KG1 (cell line): ENCODE data around the gene CCDC33.
A peak's percentile ranks its signal among the peaks of the same experiment; 100 is the strongest.

ENCODE experiments used
- DNase-seq: peaks from one replicate; lab custom pipeline; 2025; lab: John Stamatoyannopoulos, UW

The CCDC33 gene

GRCh38 chr15:74364936-74365597 is 128.9 kb downstream of the CCDC33 start:
- no peak for DNase-seq

GRCh38 chr15:74365598-74366445 is 129.7 kb downstream of the CCDC33 start:
- no peak for DNase-seq

GRCh38 chr15:74367296-74367854 is 131.2 kb downstream of the CCDC33 start, which contains the start of gene CYP11A1:
Gene CYP11A1 (minus strand): TSS chr15:74367646. CDS start chr15:74367585, 61 bp downstream.
- no peak for DNase-seq

- DNase-seq = no peak
These were observed 132.0 kb downstream of the CCDC33 start for GRCh38 chr15:74368121-74368520.

- DNase-seq = no peak
These were observed 133.1 kb downstream of the CCDC33 start for GRCh38 chr15:74369084-74369745.

GRCh38 chr15:74369756-74370155 is 133.6 kb downstream of the CCDC33 start:
- DNase-seq = no peak

- DNase-seq = no peak
These were observed 134.3 kb downstream of the CCDC33 start for GRCh38 chr15:74370471-74370870.

- no peak for DNase-seq
These were observed 137.0 kb downstream of the CCDC33 start for GRCh38 chr15:74373056-74373650.

GRCh38 chr15:74373731-74374647 is 137.9 kb downstream of the CCDC33 start:
- peak; percentile 87 for DNase-seq

GRCh38 chr15:74374648-74375302 is 138.6 kb downstream of the CCDC33 start:
- DNase-seq = no peak

GRCh38 chr15:74375303-74375693 is 139.2 kb downstream of the CCDC33 start:
- peak; percentile 90 for DNase-seq

GRCh38 chr15:74376226-74376625 is 140.1 kb downstream of the CCDC33 start:
- no peak for DNase-seq

GRCh38 chr15:74376825-74377581 is 140.9 kb downstream of the CCDC33 start:
- DNase-seq = no peak

- DNase-seq = no peak
These were observed 142.0 kb downstream of the CCDC33 start for GRCh38 chr15:74377831-74378766.

- no peak for DNase-seq
These were observed 142.7 kb downstream of the CCDC33 start for GRCh38 chr15:74378848-74379247.

- no peak for DNase-seq
These were observed 144.4 kb downstream of the CCDC33 start for GRCh38 chr15:74380361-74381189.

GRCh38 chr15:74381190-74381453 is 145.0 kb downstream of the CCDC33 start:
- DNase-seq = no peak

- no peak for DNase-seq
These were observed 145.4 kb downstream of the CCDC33 start for GRCh38 chr15:74381481-74381880.
